GM18873 (cell line): Measurements from ENCODE around the gene PDZRN3.

Experiments
- ATAC-seq: cut with Tn5 transposase; IDR thresholded peaks from one replicate; pipeline ENCODE4 v1.9.1; 2021; ENCODE audit warnings: mild to moderate bottlenecking, moderate library complexity, moderate number of reproducible peaks; ENCODE audit not compliant: unreplicated experiment, low FRiP score

Gene PDZRN3

GRCh38 chr3:73432023-73432705 lies 192.6 kb downstream of the PDZRN3 start:
- ATAC-seq, result no peak

- no peak for ATAC-seq
Observed at GRCh38 chr3:73431183-73431900, 193.4 kb downstream of the PDZRN3 start.

GRCh38 chr3:73427048-73427706 lies 197.6 kb downstream of the PDZRN3 start:
- ATAC-seq, result no peak

- no peak for ATAC-seq
Observed at GRCh38 chr3:73426606-73427005, 198.1 kb downstream of the PDZRN3 start.

GRCh38 chr3:73423116-73423515 lies 201.6 kb downstream of the PDZRN3 start:
- no peak for ATAC-seq

- ATAC-seq, result no peak
Observed at GRCh38 chr3:73422571-73422970, 202.2 kb downstream of the PDZRN3 start.

- no peak for ATAC-seq
Observed at GRCh38 chr3:73419942-73420341, 204.8 kb downstream of the PDZRN3 start.

GRCh38 chr3:73419179-73419803 lies 205.4 kb downstream of the PDZRN3 start:
- ATAC-seq, result no peak

- no peak for ATAC-seq
Observed at GRCh38 chr3:73418681-73419080, 206.1 kb downstream of the PDZRN3 start.

GRCh38 chr3:73415118-73415517 lies 209.6 kb downstream of the PDZRN3 start:
- ATAC-seq, result no peak

- ATAC-seq, result no peak
Observed at GRCh38 chr3:73413619-73414018, 211.1 kb downstream of the PDZRN3 start.

GRCh38 chr3:73411993-73412392 lies 212.7 kb downstream of the PDZRN3 start:
- ATAC-seq, result no peak

- no peak for ATAC-seq
Observed at GRCh38 chr3:73411545-73411944, 213.2 kb downstream of the PDZRN3 start.

GRCh38 chr3:73409138-73409763 lies 215.5 kb downstream of the PDZRN3 start:
- ATAC-seq, result no peak

- ATAC-seq, result no peak
Observed at GRCh38 chr3:73408634-73409033, 216.1 kb downstream of the PDZRN3 start.

- ATAC-seq, result no peak
Observed at GRCh38 chr3:73407577-73407976, 217.2 kb downstream of the PDZRN3 start.

- ATAC-seq, result no peak
Observed at GRCh38 chr3:73405853-73406252, 218.9 kb downstream of the PDZRN3 start.

- ATAC-seq, result no peak
Observed at GRCh38 chr3:73405000-73405399, 219.7 kb downstream of the PDZRN3 start.

- ATAC-seq, result no peak
Observed at GRCh38 chr3:73404435-73404834, 220.3 kb downstream of the PDZRN3 start.

GRCh38 chr3:73403444-73403843 lies 221.3 kb downstream of the PDZRN3 start:
- ATAC-seq, result no peak
